Upper lobe of left lung (tissue), 6 donors: ENCODE results near the gene FOXP2. TPM values are rescaled to one million over a fixed set of nuclear protein-coding genes. Genes with fewer than 3 reads are reported as not detected.
"Not testable (repeated sequence)": the region's sequence is repeated elsewhere in the genome, so short reads cannot be mapped to it uniquely, and the experiment has no call there.

Experiments used
- ATAC-seq, 2 donors: fragments of 200-7000 bp; cut with Tn5 transposase; one replicate each; pipeline ENCODE4 v1.9.1; 2022; ENCODE audit warnings: mild to moderate bottlenecking in 2 of 2, moderate library complexity in 2 of 2; ENCODE audit not compliant: low FRiP score in 2 of 2
- DNase-seq, 2 donors: peaks; one replicate each; pipeline ENCODE4 v3.0.0-alpha.2; 2019 to 2020
- H3K27ac ChIP-seq, 4 donors: fragments of 200-600 bp; sonication (generic); one replicate each; pipeline ENCODE4 v1.5.1; 2016 to 2019
- H3K27me3 ChIP-seq, 4 donors: fragments of 200-600 bp; sonication (generic); one replicate each; pipeline ENCODE4 v1.5.1; 2017 to 2019
- H3K36me3 ChIP-seq, 4 donors: fragments of 200-600 bp; sonication (generic); one replicate each; pipeline ENCODE4 v1.5.1; 2016 to 2019
- H3K4me1 ChIP-seq, 4 donors: fragments of 200-600 bp; sonication (generic); one replicate each; pipeline ENCODE4 v1.5.1; 2018 to 2019
- H3K4me3 ChIP-seq, 4 donors: fragments of 200-600 bp; sonication (generic); one replicate each; pipeline ENCODE4 v1.5.1; 2017 to 2019; ENCODE audit warnings: mild to moderate bottlenecking in 2 of 4, moderate library complexity in 1 of 4
- H3K9me3 ChIP-seq, 4 donors: fragments of 200-600 bp; sonication (generic); one replicate each; pipeline ENCODE4 v1.5.1; 2018 to 2019
- CTCF ChIP-seq, 6 experiments: fragments of 450-650 bp in 4 of 6; fragments of 200-600 bp in 2 of 6; sonication (generic) in 2 of 6; IDR thresholded peaks; one replicate each; pipeline ENCODE4 v1.5.1; 2016 to 2019; ENCODE audit warnings: antibody characterized with exemption in 6 of 6
- EP300 ChIP-seq, 4 donors: sonication (generic); formaldehyde crosslinking; IDR thresholded peaks; one replicate each; pipeline ENCODE4 v1.5.1; 2017; ENCODE audit warnings: antibody characterized with exemption in 4 of 4, control low read depth in 2 of 4
- POLR2A ChIP-seq, 4 donors: fragments of 450-650 bp; IDR thresholded peaks; one replicate each; pipeline ENCODE4 v1.5.1; 2016 to 2017; ENCODE audit warnings: antibody characterized with exemption in 4 of 4, mild to moderate bottlenecking in 2 of 4
- POLR2AphosphoS5 ChIP-seq, 2 donors: sonication (generic); formaldehyde crosslinking; IDR thresholded peaks; one replicate each; pipeline ENCODE4 v1.5.1; 2017; ENCODE audit warnings: antibody characterized with exemption in 2 of 2
- WGBS, 2 donors: methylation state at CpG; one replicate each; pipeline ENCODE4 v1.1.5; 2017 to 2018; 5-methylcytosine and 5-hydroxymethylcytosine counted together
- total RNA-seq, 6 donors: library from RNA; depleted of rRNA in 4 of 6; stranded (reverse); fragments of >200 nt in 4 of 6; gene quantifications; one replicate each; pipeline versions ENCODE4 v1.1.0 to v1.2.1, GENCODE V29; 2016 to 2021
- donor health status: DM: no; HTN: no; CAD: no; lungs with moderate emphysema.
- donor health status: DM: no; HTN: yes; CAD: no; lungs with severe emphysema.

The FOXP2 gene
- total RNA-seq, 6 donors from 2014 or later, result 3.4 to 24.1 (median 7.3) TPM

GRCh38 chr7:114487174-114487573 lies 72.6 kb downstream of the FOXP2 start:
- TF ChIP-seq CTCF (IDR thresholded peaks at IDR 0.05) (no peak), EP300 (IDR thresholded peaks at IDR 0.05) (no peak), POLR2A (IDR thresholded peaks at IDR 0.05) (no peak), POLR2AphosphoS5 (IDR thresholded peaks at IDR 0.05) (no peak)
- H3K4me3 ChIP-seq, result no peak overlapping the region
- H3K27ac ChIP-seq, result no peak overlapping the region
- 91% methylated on average over 1 of the region's 1 CpG; no CpG with 5 or more reads in 1 of the 2 donors for WGBS, 2 donors
- H3K9me3 ChIP-seq, result peaks cover 0 to 16% (median 0%) of the 10 kb centered on the region in 4 donors
- H3K36me3 ChIP-seq, result no peaks in the 10 kb centered on the region
- ATAC-seq (no peak), DNase-seq (no peak)
- no peaks in the 10 kb centered on the region for H3K27me3 ChIP-seq
- no peaks in the 10 kb centered on the region for H3K4me1 ChIP-seq

- Histone ChIP-seq H3K36me3 (no peaks in the 10 kb centered on the region), H3K4me3 (no peak overlapping the region), H3K4me1 (no peaks in the 10 kb centered on the region), H3K27me3 (no peaks in the 10 kb centered on the region), H3K9me3 (peaks cover 0 to 16% (median 0%) of the 10 kb centered on the region in 4 donors), H3K27ac (no peak overlapping the region)
- WGBS, 2 donors, result 61 to 64% methylated on average over 2 of the region's 2 CpGs
- ATAC-seq, result no peak
- TF ChIP-seq POLR2A (IDR thresholded peaks at IDR 0.05), result no peak
- no peak for TF ChIP-seq POLR2AphosphoS5 (IDR thresholded peaks at IDR 0.05)
- TF ChIP-seq CTCF (IDR thresholded peaks at IDR 0.05), result no peak
- TF ChIP-seq EP300 (IDR thresholded peaks at IDR 0.05), result no peak
- DNase-seq, result no peak
These were observed 74.1 kb downstream of the FOXP2 start for GRCh38 chr7:114488696-114489095.

GRCh38 chr7:114497491-114497890 lies 82.9 kb downstream of the FOXP2 start:
- H3K27ac ChIP-seq, ATAC-seq, H3K9me3 ChIP-seq, H3K4me1 ChIP-seq, H3K36me3 ChIP-seq, H3K4me3 ChIP-seq, DNase-seq, H3K27me3 ChIP-seq: not testable (repeated sequence)
- WGBS, 2 donors, result 96 to 100% methylated on average over 1 of the region's 1 CpG

- peaks cover 0 to 11% (median 0%) of the 10 kb centered on the region in 4 donors for H3K4me1 ChIP-seq
- no peaks in the 10 kb centered on the region for H3K36me3 ChIP-seq
- no peak overlapping the region for H3K27ac ChIP-seq
- DNase-seq, result no peak
- no peak for TF ChIP-seq POLR2A (IDR thresholded peaks at IDR 0.05)
- TF ChIP-seq POLR2AphosphoS5 (IDR thresholded peaks at IDR 0.05), result no peak
- TF ChIP-seq CTCF (IDR thresholded peaks at IDR 0.05), result no peak
- TF ChIP-seq EP300 (IDR thresholded peaks at IDR 0.05), result no peak
- WGBS, 2 donors, result 24 to 33% methylated on average over 5 of the region's 5 CpGs
- ATAC-seq, result no peak
- no peak overlapping the region for H3K4me3 ChIP-seq
- H3K9me3 ChIP-seq, result no peaks in the 10 kb centered on the region
- no peaks in the 10 kb centered on the region for H3K27me3 ChIP-seq
These were observed 88.0 kb downstream of the FOXP2 start for GRCh38 chr7:114502454-114503254.

- no peaks in the 10 kb centered on the region for H3K27me3 ChIP-seq
- WGBS, 2 donors, result 89 to 97% methylated on average over 1 of the region's 1 CpG
- H3K4me1 ChIP-seq, result peaks cover 0 to 11% (median 0%) of the 10 kb centered on the region in 4 donors
- DNase-seq (no peak), ATAC-seq (no peak)
- H3K9me3 ChIP-seq, result no peaks in the 10 kb centered on the region
- no peak overlapping the region for H3K27ac ChIP-seq
- no peaks in the 10 kb centered on the region for H3K36me3 ChIP-seq
- TF ChIP-seq POLR2A (IDR thresholded peaks at IDR 0.05) (no peak), EP300 (IDR thresholded peaks at IDR 0.05) (no peak), POLR2AphosphoS5 (IDR thresholded peaks at IDR 0.05) (no peak)
- no peak overlapping the region for H3K4me3 ChIP-seq
These were observed 90.0 kb downstream of the FOXP2 start for GRCh38 chr7:114504586-114504985.

DNA sequence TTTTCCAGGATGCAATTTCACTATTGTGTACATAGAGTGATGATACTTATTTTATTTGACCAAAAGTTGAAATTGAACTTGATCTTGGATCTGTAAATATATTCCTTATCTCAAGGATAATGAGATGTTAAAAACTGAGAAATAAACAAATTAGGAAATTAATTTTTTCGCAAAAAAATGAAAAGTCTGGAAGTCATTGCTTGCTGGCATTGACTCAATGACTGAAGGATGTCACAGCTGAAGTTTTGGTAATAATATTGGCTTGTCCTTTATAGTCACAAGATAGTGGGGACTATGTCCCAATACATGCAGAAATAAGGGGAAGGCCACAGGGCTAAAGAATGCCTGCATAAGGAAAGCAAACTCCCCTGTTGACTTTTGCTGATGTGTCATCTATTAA lies 92.8 kb downstream of the FOXP2 start:
- Histone ChIP-seq H3K36me3 (no peaks in the 10 kb centered on the region), H3K27me3 (no peaks in the 10 kb centered on the region), H3K4me3 (no peak overlapping the region), H3K4me1 (peaks cover 0 to 6% (median 0%) of the 10 kb centered on the region in 4 donors), H3K9me3 (no peaks in the 10 kb centered on the region), H3K27ac (no peak overlapping the region)
- DNase-seq, result no peak
- 71 to 85% methylated on average over 1 of the region's 1 CpG for WGBS, 2 donors
- ATAC-seq, result no peak
- TF ChIP-seq POLR2AphosphoS5 (IDR thresholded peaks at IDR 0.05) (no peak), EP300 (IDR thresholded peaks at IDR 0.05) (no peak), POLR2A (IDR thresholded peaks at IDR 0.05) (no peak), CTCF (IDR thresholded peaks at IDR 0.05) (no peak)
